H1 (cell line): Measurements from ENCODE around the gene KCTD16. TPM values are rescaled to one million over a fixed set of nuclear protein-coding genes. Genes with fewer than 3 reads are reported as not detected.

Experiments used
- CTCF ChIA-PET: fragments of 300-600 bp; sonication (Branson Sonifier 250); formaldehyde crosslinking; loops from one replicate; lab custom pipeline; 2021; ENCODE audit not compliant: partially characterized antibody; lab: Charles Lee
- POLR2A ChIA-PET: fragments of 300-600 bp; sonication (Branson Sonifier 250); formaldehyde crosslinking; loops from one replicate; lab custom pipeline; 2021; ENCODE audit warnings: inconsistent platforms; ENCODE audit not compliant: partially characterized antibody; lab: Charles Lee
- DNase-seq, 2 experiments: peaks; one replicate each; pipeline versions ENCODE4 v3.0.0 to v3.0.0-alpha.2; 2010 to 2022; ENCODE audit warnings: low spot score in 2 of 2, low read depth in 1 of 2, mixed read lengths in 1 of 2
- FAIRE-seq: peaks from 2 replicates; lab custom pipeline; 2011; peaks lifted over from hg19 to GRCh38; lab: Jason Lieb, UNC
- H2AFZ ChIP-seq: 2 replicates; pipeline ENCODE4 v1.8.1; 2012; ENCODE audit warnings: low read length, inconsistent platforms
- H2AK5ac ChIP-seq: 2 replicates; pipeline ENCODE4 v1.6.1; 2013; ENCODE audit warnings: low read depth, low read length
- H2BK120ac ChIP-seq: replicated peaks from 2 replicates; pipeline ENCODE3; 2013; ENCODE audit warnings: low read depth, low read length, inconsistent platforms
- H2BK12ac ChIP-seq: 2 replicates; pipeline ENCODE4 v1.6.1; 2013; ENCODE audit warnings: low read depth, low read length
- H2BK15ac ChIP-seq: 2 replicates; pipeline ENCODE4 v1.6.1; 2013; ENCODE audit warnings: low read length
- H2BK20ac ChIP-seq: 2 replicates; pipeline ENCODE4 v1.6.1; 2013; ENCODE audit warnings: low read length
- H2BK5ac ChIP-seq: 2 replicates; pipeline ENCODE4 v1.6.1; 2013; ENCODE audit warnings: low read depth, low read length
- H3K14ac ChIP-seq: 2 replicates; pipeline ENCODE4 v1.6.1; 2013; ENCODE audit warnings: inconsistent platforms; ENCODE audit not compliant: insufficient read length
- H3K18ac ChIP-seq: 2 replicates; pipeline ENCODE4 v1.6.1; 2013; ENCODE audit warnings: low read length; ENCODE audit errors: extremely low read depth
- H3K23ac ChIP-seq: 2 replicates; pipeline ENCODE4 v1.6.1; 2013; ENCODE audit warnings: inconsistent platforms; ENCODE audit not compliant: insufficient read length
- H3K23me2 ChIP-seq: 2 replicates; pipeline ENCODE4 v1.6.1; 2013; ENCODE audit warnings: low read depth, low read length
- H3K27ac ChIP-seq: 2 replicates; pipeline ENCODE4 v1.6.1; 2011; ENCODE audit warnings: low read depth, low read length, inconsistent platforms
- H3K27me3 ChIP-seq, 4 experiments: replicated peaks in 1 of 4; 1 replicate in 1 of 4; 2 replicates in 3 of 4; pipeline versions ENCODE4 v1.6.1 to v1.8.1; 2011 to 2013; ENCODE audit warnings: low read length in 3 of 4, mild to moderate bottlenecking in 3 of 4, inconsistent platforms in 2 of 4, mixed read lengths in 2 of 4, moderate library complexity in 1 of 4; ENCODE audit not compliant: control insufficient read depth in 3 of 4, insufficient read depth in 3 of 4; ENCODE audit errors: extremely low read depth in 1 of 4
- H3K36me3 ChIP-seq, 4 experiments: 2 replicates each; pipeline versions ENCODE4 v1.6.1 to v1.8.1; 2011 to 2013; ENCODE audit warnings: mild to moderate bottlenecking in 4 of 4, low read length in 3 of 4, moderate library complexity in 2 of 4, control low read depth in 1 of 4, inconsistent platforms in 1 of 4; ENCODE audit not compliant: insufficient read depth in 4 of 4, control insufficient read depth in 2 of 4
- H3K4ac ChIP-seq: replicated peaks from 2 replicates; pipeline ENCODE3; 2013; ENCODE audit warnings: low read length, low read depth, mixed read lengths, inconsistent platforms; ENCODE audit not compliant: insufficient read length
- H3K4me1 ChIP-seq, 4 experiments: replicated peaks in 1 of 4; 1 replicate in 1 of 4; 2 replicates in 3 of 4; pipeline versions ENCODE4 v1.6.1 to v1.8.1; 2011 to 2013; ENCODE audit warnings: low read length in 3 of 4, inconsistent platforms in 2 of 4, mixed read lengths in 1 of 4; ENCODE audit not compliant: insufficient read depth in 4 of 4, control insufficient read depth in 3 of 4
- H3K4me2 ChIP-seq, 2 experiments: 2 replicates each; pipeline versions ENCODE4 v1.6.1 to v1.8.1; 2011 to 2013; ENCODE audit warnings: low read depth in 2 of 2, low read length in 2 of 2, control low read depth in 1 of 2, inconsistent platforms in 1 of 2, mild to moderate bottlenecking in 1 of 2; ENCODE audit not compliant: insufficient read depth in 1 of 2
- H3K4me3 ChIP-seq, 4 experiments: fragments of 200-600, 300-600 bp in 1 of 4; sonication (generic), shearing (Covaris generic), sonication (Bioruptor Twin) in 1 of 4; 2 replicates each; pipeline versions ENCODE4 v1.5.1 to v1.8.1; 2011 to 2016; ENCODE audit warnings: low read length in 4 of 4, low read depth in 3 of 4, control low read depth in 2 of 4, inconsistent platforms in 2 of 4, mild to moderate bottlenecking in 2 of 4, mixed read lengths in 1 of 4, moderate library complexity in 1 of 4; ENCODE audit not compliant: insufficient read depth in 2 of 4; ENCODE audit errors: extremely low read depth in 1 of 4
- H3K56ac ChIP-seq: replicated peaks from 2 replicates; pipeline ENCODE3; 2013; ENCODE audit warnings: low read depth, mild to moderate bottlenecking, mixed read lengths, low read length, inconsistent platforms; ENCODE audit not compliant: insufficient read length
- H3K79me1 ChIP-seq: 2 replicates; pipeline ENCODE4 v1.6.1; 2013; ENCODE audit warnings: low read depth, low read length, control low read depth
- H3K79me2 ChIP-seq, 2 experiments: 2 replicates each; pipeline versions ENCODE4 v1.6.1 to v1.8.1; 2012 to 2013; ENCODE audit warnings: low read length in 2 of 2, mild to moderate bottlenecking in 2 of 2, inconsistent platforms in 1 of 2; ENCODE audit not compliant: insufficient read depth in 2 of 2, control insufficient read depth in 1 of 2
- H3K9ac ChIP-seq, 4 experiments: replicated peaks in 1 of 4; 1 replicate in 1 of 4; 2 replicates in 3 of 4; pipeline versions ENCODE4 v1.6.1 to v1.8.1; 2011 to 2013; ENCODE audit warnings: low read depth in 3 of 4, low read length in 3 of 4, control low read depth in 2 of 4, mild to moderate bottlenecking in 2 of 4, moderate library complexity in 2 of 4, inconsistent platforms in 1 of 4; ENCODE audit errors: extremely low read depth in 1 of 4
- H3K9me3 ChIP-seq, 2 experiments: 2 replicates each; pipeline versions ENCODE4 v1.6.1 to v1.8.1; 2012 to 2013; ENCODE audit warnings: mild to moderate bottlenecking in 2 of 2, moderate library complexity in 2 of 2, control low read depth in 1 of 2, inconsistent platforms in 1 of 2, low read depth in 1 of 2, low read length in 1 of 2, mixed read lengths in 1 of 2; ENCODE audit not compliant: insufficient read depth in 2 of 2
- H4K20me1 ChIP-seq, 2 experiments: replicated peaks in 1 of 2; 2 replicates each; pipeline versions ENCODE3 to v1.8.1; 2011 to 2013; ENCODE audit warnings: inconsistent platforms in 2 of 2, low read length in 2 of 2, mild to moderate bottlenecking in 1 of 2; ENCODE audit not compliant: insufficient read depth in 2 of 2, control insufficient read depth in 1 of 2
- H4K5ac ChIP-seq: 2 replicates; pipeline ENCODE4 v1.6.1; 2013; ENCODE audit warnings: low read length, low read depth, mixed read lengths, inconsistent platforms; ENCODE audit not compliant: insufficient read length
- H4K8ac ChIP-seq: 2 replicates; pipeline ENCODE4 v1.8.0; 2013; ENCODE audit warnings: mild to moderate bottlenecking, moderate library complexity, low read length, inconsistent platforms; ENCODE audit not compliant: insufficient read depth; ENCODE audit errors: extremely low read depth
- H4K91ac ChIP-seq: replicated peaks from 2 replicates; pipeline ENCODE3; 2013; ENCODE audit warnings: low read length, mixed read lengths, inconsistent platforms; ENCODE audit not compliant: insufficient read length
- BACH1 ChIP-seq: IDR thresholded peaks from 2 replicates; pipeline ENCODE4 v1.6.1; 2012; ENCODE audit warnings: low read length, improper control_type of control experiment
- CTBP2 ChIP-seq: IDR thresholded peaks from 2 replicates; pipeline ENCODE4 v1.7.0; 2011; ENCODE audit warnings: borderline replicate concordance, mild to moderate bottlenecking, moderate library complexity, mixed read lengths, low read length; ENCODE audit not compliant: insufficient read depth, insufficient read length
- EGR1 ChIP-seq: IDR thresholded peaks from 2 replicates; pipeline ENCODE4 v1.6.1; 2011; ENCODE audit warnings: low read depth, low read length, borderline replicate concordance
- JUN ChIP-seq: IDR thresholded peaks from 2 replicates; pipeline ENCODE4 v1.6.1; 2011; ENCODE audit warnings: low read depth, mild to moderate bottlenecking, improper control_type of control experiment, low read length
- JUND ChIP-seq: IDR thresholded peaks from 2 replicates; pipeline ENCODE4 v1.6.1; 2011; ENCODE audit warnings: mild to moderate bottlenecking, improper control_type of control experiment, low read length
- POU5F1 ChIP-seq: IDR thresholded peaks from 2 replicates; pipeline ENCODE4 v1.6.1; 2011; ENCODE audit warnings: low read depth, mild to moderate bottlenecking, low read length, moderate library complexity
- RBBP5 ChIP-seq: IDR thresholded peaks from 2 replicates; pipeline ENCODE4 v1.7.1; 2012; ENCODE audit warnings: low read depth, mild to moderate bottlenecking, inconsistent platforms, low read length, moderate library complexity, borderline replicate concordance
- SIX5 ChIP-seq: IDR thresholded peaks from 2 replicates; pipeline ENCODE4 v1.6.1; 2011; ENCODE audit warnings: mild to moderate bottlenecking, low read depth, low read length
- TEAD4 ChIP-seq: IDR thresholded peaks from 2 replicates; pipeline ENCODE4 v1.6.1; 2012; ENCODE audit warnings: low read depth, low read length, inconsistent platforms, mixed read lengths
- ZNF274 ChIP-seq: IDR thresholded peaks from 2 replicates; pipeline ENCODE4 v1.7.0; 2012; ENCODE audit warnings: low read length, borderline replicate concordance; ENCODE audit errors: extremely low read depth
- WGBS, 2 experiments: shearing (Covaris generic) in 1 of 2; methylation state at CpG; one replicate each; pipeline versions ENCODE4 v1.1.6 to v1.1.7; 2013 to 2015; ENCODE audit warnings: low lambda C conversion rate in 2 of 2, mixed read lengths in 2 of 2, inconsistent platforms in 1 of 2, low coverage in 1 of 2, missing lambda C conversion rate in 1 of 2; ENCODE audit not compliant: insufficient replicate concordance in 2 of 2, insufficient coverage in 1 of 2, insufficient read length in 1 of 2; ENCODE audit errors: extremely low coverage in 1 of 2, missing lambda C conversion rate in 1 of 2; 5-methylcytosine and 5-hydroxymethylcytosine counted together
- polyA plus RNA-seq, 7 experiments: library from polyadenylated mRNA; depleted of rRNA in 3 of 7; stranded (reverse) in 5 of 7; unstranded in 2 of 7; fragments of >200 nt in 5 of 7; fragments of 200-250 nt in 2 of 7; gene quantifications; 1 replicate in 5 of 7; 2 replicates in 1 of 7; 4 replicates in 1 of 7; pipeline versions ENCODE4 v1.2.1 to v1.2.3, GENCODE V29; 2011 to 2013; ENCODE audit warnings: missing spikeins in 2 of 7, mixed read lengths in 2 of 7
- total RNA-seq: library from RNA; stranded (reverse); fragmentation: NEBNext Ultra II Directional; extraction: Animal tissue kit (Norgen Biotek cat#: 25700); gene quantifications from 2 replicates; pipeline ENCODE4 v1.2.1, GENCODE V29; 2021
- TF ChIP-seq, protein P1 (sequence below), 3 experiments: IDR thresholded peaks; 1 replicate in 2 of 3; 2 replicates in 1 of 3; pipeline versions ENCODE4 v1.5.1 to v1.6.1; 2011; ENCODE audit warnings: low read length in 3 of 3, mild to moderate bottlenecking in 3 of 3, inconsistent platforms in 2 of 3, low read depth in 1 of 3, moderate library complexity in 1 of 3; ENCODE audit not compliant: insufficient read depth in 1 of 3; ENCODE audit errors: control extremely low read depth in 1 of 3

The KCTD16 gene
- total and polyA plus RNA-seq, 2 of the 8 experiments (the other 6 are each of a cell fraction or from before 2014, with no cell fraction given): 0.03 to 0.24 TPM

DNA sequence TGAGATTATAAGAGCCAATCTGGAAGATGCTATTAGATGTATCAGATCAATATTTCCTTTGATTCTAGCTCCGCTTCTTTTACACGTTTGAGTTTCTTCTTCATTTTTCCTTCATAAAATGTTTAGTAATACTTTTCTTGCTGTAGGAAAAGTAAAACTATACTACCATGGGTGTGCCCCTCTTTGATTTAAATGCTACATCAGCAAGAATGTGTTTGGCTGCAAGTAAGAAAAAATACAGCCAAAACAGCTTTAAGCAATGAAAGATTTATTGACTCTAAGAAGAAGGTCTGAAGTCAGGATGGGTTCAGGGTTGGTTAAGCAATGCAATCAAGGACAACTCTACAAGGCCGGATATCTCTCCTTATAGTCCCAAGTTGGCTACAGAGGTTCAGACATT lies 126.4 kb downstream of the KCTD16 start:
- Histone ChIP-seq H3K4me2 (no peak overlapping the region), H2BK12ac (no peak overlapping the region), H3K23me2 (no peaks in the 10 kb centered on the region), H3K18ac (no peak overlapping the region), H3K4me3 (no peak overlapping the region), H3K27me3 (no peaks in the 10 kb centered on the region), H3K79me2 (no peaks in the 10 kb centered on the region), H3K36me3 (peaks cover 0 to 3% (median 0%) of the 10 kb centered on the region in 4 experiments; a peak in 3 of 8 replicates), H3K79me1 (no peaks in the 10 kb centered on the region), H3K4ac (peak overlapping the region; percentile 87), H4K8ac (no peak overlapping the region), H2BK5ac (no peak overlapping the region), H3K27ac (no peak overlapping the region), H2BK15ac (no peak overlapping the region), H2BK120ac (no peak overlapping the region), H3K14ac (no peak overlapping the region), H2BK20ac (no peak overlapping the region), H4K5ac (no peak overlapping the region), H3K9ac (no peak overlapping the region), H3K9me3 (peaks cover 6 to 12% of the 10 kb centered on the region in 2 experiments)
- WGBS, 2 experiments: 89% methylated on average over 3 of the region's 3 CpGs; no CpG with 5 or more reads in 1 of the 2 experiments
- no peak for FAIRE-seq
- POLR2A ChIA-PET: no interaction called here
- no peak for TF ChIP-seq CTBP2
- no peak for TF ChIP-seq EGR1
- no peak for TF ChIP-seq JUN
- TF ChIP-seq, protein P1, sequence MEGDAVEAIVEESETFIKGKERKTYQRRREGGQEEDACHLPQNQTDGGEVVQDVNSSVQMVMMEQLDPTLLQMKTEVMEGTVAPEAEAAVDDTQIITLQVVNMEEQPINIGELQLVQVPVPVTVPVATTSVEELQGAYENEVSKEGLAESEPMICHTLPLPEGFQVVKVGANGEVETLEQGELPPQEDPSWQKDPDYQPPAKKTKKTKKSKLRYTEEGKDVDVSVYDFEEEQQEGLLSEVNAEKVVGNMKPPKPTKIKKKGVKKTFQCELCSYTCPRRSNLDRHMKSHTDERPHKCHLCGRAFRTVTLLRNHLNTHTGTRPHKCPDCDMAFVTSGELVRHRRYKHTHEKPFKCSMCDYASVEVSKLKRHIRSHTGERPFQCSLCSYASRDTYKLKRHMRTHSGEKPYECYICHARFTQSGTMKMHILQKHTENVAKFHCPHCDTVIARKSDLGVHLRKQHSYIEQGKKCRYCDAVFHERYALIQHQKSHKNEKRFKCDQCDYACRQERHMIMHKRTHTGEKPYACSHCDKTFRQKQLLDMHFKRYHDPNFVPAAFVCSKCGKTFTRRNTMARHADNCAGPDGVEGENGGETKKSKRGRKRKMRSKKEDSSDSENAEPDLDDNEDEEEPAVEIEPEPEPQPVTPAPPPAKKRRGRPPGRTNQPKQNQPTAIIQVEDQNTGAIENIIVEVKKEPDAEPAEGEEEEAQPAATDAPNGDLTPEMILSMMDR (IDR thresholded peaks at IDR 0.05; ENCODE audit: control extremely low read depth in 1 of 3, insufficient read depth in 1 of 3, low read depth in 1 of 3, low read length in 3 of 3): no peak
- TF ChIP-seq BACH1: no peak
- TF ChIP-seq POU5F1: no peak
- no peak for TF ChIP-seq ZNF274
- TF ChIP-seq JUND: no peak
- TF ChIP-seq SIX5: no peak
- TF ChIP-seq TEAD4: no peak
- no peak for TF ChIP-seq RBBP5
- TF ChIP-seq, all 59 proteins: peak for 0
- CTCF ChIA-PET: interaction anchor here (1.0 to 4.6 kb wide), 5 partner anchors 11 to 93 kb away, joined by 3 to 30 read pairs (median 6); no protein-coding TSS in a partner anchor
- Histone ChIP-seq H3K4me1 (peaks cover 5 to 16% (median 7%) of the 10 kb centered on the region in 4 experiments; a peak in 6 of 7 replicates), H3K23ac (no peak overlapping the region), H3K56ac (no peak overlapping the region), H4K20me1 (no peaks in the 10 kb centered on the region), H2AK5ac (no peak overlapping the region), H4K91ac (no peak overlapping the region), H2AFZ (no peak overlapping the region)
- no peak for DNase-seq
